Measurements from ENCODE around the gene STK33.

The STK33 gene

DNA sequence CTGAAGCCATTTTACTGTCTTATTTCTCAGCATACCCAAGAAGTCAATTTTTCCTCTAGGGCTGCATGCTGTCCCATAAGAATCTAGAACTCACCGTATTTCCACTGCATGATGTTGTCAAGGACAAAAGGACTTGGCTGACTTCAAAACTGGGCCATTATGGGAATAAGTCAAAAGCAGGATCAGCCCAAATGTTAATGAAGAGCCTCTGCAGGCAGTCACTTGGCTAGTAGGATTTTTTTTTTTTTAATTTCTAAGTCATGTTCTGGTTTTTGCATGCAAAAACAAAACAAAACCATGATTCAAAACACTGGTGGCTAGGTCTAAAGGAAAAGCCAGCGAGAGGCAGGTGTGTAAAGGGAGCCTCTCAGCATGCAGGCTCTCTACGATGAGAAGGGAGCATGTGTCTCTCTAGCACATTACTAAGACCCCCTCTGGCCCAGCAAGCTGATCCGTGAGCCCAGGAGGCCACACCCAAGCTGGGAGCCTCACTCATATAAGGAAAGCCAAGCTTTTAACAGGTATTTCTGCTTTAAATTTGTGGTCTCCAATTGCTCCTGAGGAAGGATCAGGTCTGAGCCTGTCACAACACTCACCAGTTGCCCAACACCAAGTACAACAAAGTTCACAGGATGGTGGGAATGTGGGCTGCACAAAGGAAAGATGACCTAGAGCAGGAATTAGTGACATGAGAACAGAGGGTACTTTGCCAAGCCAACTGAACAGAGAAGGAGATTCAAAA, 21.4 kb upstream of the STK33 start:
- no peak overlapping the region for H3K4me3 ChIP-seq (ENCODE audit: control insufficient read depth, low read depth, low read length)
- no peak for DNase-seq (ENCODE audit: low read depth)
- TF ChIP-seq, protein P1, sequence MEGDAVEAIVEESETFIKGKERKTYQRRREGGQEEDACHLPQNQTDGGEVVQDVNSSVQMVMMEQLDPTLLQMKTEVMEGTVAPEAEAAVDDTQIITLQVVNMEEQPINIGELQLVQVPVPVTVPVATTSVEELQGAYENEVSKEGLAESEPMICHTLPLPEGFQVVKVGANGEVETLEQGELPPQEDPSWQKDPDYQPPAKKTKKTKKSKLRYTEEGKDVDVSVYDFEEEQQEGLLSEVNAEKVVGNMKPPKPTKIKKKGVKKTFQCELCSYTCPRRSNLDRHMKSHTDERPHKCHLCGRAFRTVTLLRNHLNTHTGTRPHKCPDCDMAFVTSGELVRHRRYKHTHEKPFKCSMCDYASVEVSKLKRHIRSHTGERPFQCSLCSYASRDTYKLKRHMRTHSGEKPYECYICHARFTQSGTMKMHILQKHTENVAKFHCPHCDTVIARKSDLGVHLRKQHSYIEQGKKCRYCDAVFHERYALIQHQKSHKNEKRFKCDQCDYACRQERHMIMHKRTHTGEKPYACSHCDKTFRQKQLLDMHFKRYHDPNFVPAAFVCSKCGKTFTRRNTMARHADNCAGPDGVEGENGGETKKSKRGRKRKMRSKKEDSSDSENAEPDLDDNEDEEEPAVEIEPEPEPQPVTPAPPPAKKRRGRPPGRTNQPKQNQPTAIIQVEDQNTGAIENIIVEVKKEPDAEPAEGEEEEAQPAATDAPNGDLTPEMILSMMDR (conservative IDR thresholded peaks at IDR 0.05; ENCODE audit: control insufficient read depth, insufficient read depth, low read depth, low read length) = no peak

GRCh38 chr11:8614497-8614896, 20.5 kb upstream of the STK33 start:
- no peak overlapping the region for H3K4me3 ChIP-seq (ENCODE audit: control insufficient read depth, low read depth, low read length)
- DNase-seq (ENCODE audit: low read depth) = no peak

GRCh38 chr11:8613036-8613435, 19.0 kb upstream of the STK33 start:
- no peak overlapping the region for H3K4me3 ChIP-seq (ENCODE audit: control insufficient read depth, low read depth, low read length)
- TF ChIP-seq, protein P1 (conservative IDR thresholded peaks at IDR 0.05; ENCODE audit: control insufficient read depth, insufficient read depth, low read depth, low read length) = no peak
- DNase-seq (ENCODE audit: low read depth) = no peak

More at GRCh38 chr11:8614497-8614896, 20.5 kb upstream of the STK33 start:
- TF ChIP-seq, protein P1 (conservative IDR thresholded peaks at IDR 0.05; ENCODE audit: control insufficient read depth, insufficient read depth, low read depth, low read length) = no peak

GRCh38 chr11:8612522-8612921, 18.5 kb upstream of the STK33 start:
- TF ChIP-seq, protein P1 (conservative IDR thresholded peaks at IDR 0.05; ENCODE audit: control insufficient read depth, insufficient read depth, low read depth, low read length) = no peak
- H3K4me3 ChIP-seq (ENCODE audit: control insufficient read depth, low read depth, low read length) = no peak overlapping the region
- DNase-seq (ENCODE audit: low read depth) = no peak

DNA sequence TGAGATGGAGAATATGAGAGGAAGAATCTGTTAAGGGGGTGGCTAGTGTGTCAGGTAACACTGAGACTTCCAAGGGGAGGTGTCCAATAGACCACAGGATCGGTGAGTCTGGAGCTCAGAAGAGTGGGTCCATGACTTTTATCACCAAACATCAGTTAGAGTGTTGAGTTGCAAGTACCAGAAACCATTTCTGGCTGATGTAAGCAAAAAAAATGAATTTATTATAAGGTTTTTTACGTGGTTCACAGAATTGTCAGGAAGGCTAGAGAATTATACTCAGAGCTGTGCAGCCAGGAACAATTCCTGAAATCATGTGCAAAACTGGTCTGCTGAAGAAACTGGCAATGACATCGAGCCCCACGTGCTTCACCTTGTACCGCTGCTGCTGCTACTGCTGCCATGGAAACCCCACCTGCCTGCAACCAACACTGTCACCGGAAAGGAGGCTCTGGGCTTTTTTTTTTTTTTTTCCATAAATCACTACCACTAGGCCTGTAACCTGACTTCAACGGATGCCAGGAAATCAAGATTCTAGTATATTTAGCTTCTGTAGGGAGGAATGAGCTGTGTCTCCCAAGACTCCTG, 16.6 kb upstream of the STK33 start:
- DNase-seq (ENCODE audit: low read depth) = no peak

GRCh38 chr11:8608652-8609051, 14.6 kb upstream of the STK33 start:
- TF ChIP-seq, protein P1 (conservative IDR thresholded peaks at IDR 0.05; ENCODE audit: control insufficient read depth, insufficient read depth, low read depth, low read length) = no peak
- DNase-seq (ENCODE audit: low read depth) = peak; percentile 57
- H3K4me3 ChIP-seq (ENCODE audit: control insufficient read depth, low read depth, low read length) = no peak overlapping the region

More for the DNA sequence above, 16.6 kb upstream of the STK33 start:
- H3K4me3 ChIP-seq (ENCODE audit: control insufficient read depth, low read depth, low read length) = no peak overlapping the region
- TF ChIP-seq, protein P1 (conservative IDR thresholded peaks at IDR 0.05; ENCODE audit: control insufficient read depth, insufficient read depth, low read depth, low read length) = no peak
